Measurements from ENCODE around the gene PLAU. TPM values are rescaled to one million over a fixed set of nuclear protein-coding genes. Genes with fewer than 3 reads are reported as not detected.

The PLAU gene
- total and polyA plus RNA-seq, 2 of the 4 experiments (the other 2 are of a cell fraction): 123 to 283 TPM

- Histone ChIP-seq H3K18ac (ENCODE audit: low read depth, low read length) (no peak overlapping the region), H2BK5ac (ENCODE audit: low read depth, low read length, poor library complexity, severe bottlenecking) (no peak overlapping the region), H3K9me1 (ENCODE audit: insufficient read depth, low read length) (peaks cover 8% of the 10 kb centered on the region), H3K36me3 (ENCODE audit: control insufficient read depth, insufficient read depth, low read length) (peaks cover 40% of the 10 kb centered on the region), H3K56ac (ENCODE audit: extremely low read depth, insufficient read depth, low read length) (no peak overlapping the region), H3K23ac (ENCODE audit: low read depth, low read length) (no peak overlapping the region), H2BK15ac (ENCODE audit: low read depth, low read length) (no peak overlapping the region), H2BK20ac (ENCODE audit: low read depth, low read length) (no peak overlapping the region), H3K9ac (ENCODE audit: low read depth, low read length) (no peak overlapping the region), H4K20me1 (ENCODE audit: insufficient read depth, low read length) (peaks cover 38% of the 10 kb centered on the region), H3K14ac (replicated peaks; ENCODE audit: low read depth, low read length) (no peak overlapping the region), H4K8ac (ENCODE audit: low read depth in 2 of 2, low read length in 2 of 2) (no peak overlapping the region), H2BK120ac (ENCODE audit: low read depth, low read length) (no peak overlapping the region), H4K5ac (ENCODE audit: low read depth, low read length) (no peak overlapping the region), H4K91ac (ENCODE audit: insufficient read depth, low read depth, low read length) (no peak overlapping the region), H3K9me3 (ENCODE audit: control insufficient read depth, insufficient read depth, low read length) (no peaks in the 10 kb centered on the region), H3K4me1 (ENCODE audit: control insufficient read depth, insufficient read depth, low read length) (peaks cover 13% of the 10 kb centered on the region), H3K27me3 (ENCODE audit: control insufficient read depth, insufficient read depth, low read length) (no peaks in the 10 kb centered on the region), H2AK5ac (ENCODE audit: low read depth, low read length) (no peak overlapping the region), H3K27ac (ENCODE audit: insufficient read depth, low read length) (no peak overlapping the region), H2AFZ (replicated peaks; ENCODE audit: low read length, poor library complexity) (no peak overlapping the region), H2AK9ac (replicated peaks; ENCODE audit: low read depth, low read length, poor library complexity) (no peak overlapping the region), H3K4me2 (ENCODE audit: low read depth, low read length) (no peak overlapping the region), H3K79me1 (ENCODE audit: low read depth in 1 of 2, low read length in 2 of 2) (peaks cover 38 to 80% of the 10 kb centered on the region in 2 experiments), H3K4me3 (ENCODE audit: insufficient read depth, low read depth, low read length) (no peak overlapping the region), H3K4ac (ENCODE audit: low read depth, low read length) (no peak overlapping the region)
- BruUV-seq (replicated peaks): no TSS peak
- intact Hi-C loops (cut with micrococcal nuclease) (no loop called here), in situ Hi-C loops (cut with MboI; ENCODE audit: low sequenced_read_pairs) (no loop called here), dilution Hi-C loops (cut with HindIII; ENCODE audit: low sequenced_read_pairs, unreplicated experiment) (no loop called here)
- ChIA-PET CTCF (no interaction called here), POLR2A (ENCODE audit: unreplicated experiment) (no interaction called here)
- ATAC-seq (ENCODE audit: low read depth): no peak
- 80% methylated on average over 1 of the region's 5 CpGs; no CpG with 5 or more reads in 1 of the 2 experiments for WGBS, 2 experiments (ENCODE audit: extremely low coverage in 2 of 2, insufficient read length in 1 of 2)
- no peak for DNase-seq
- no peak for TF ChIP-seq CHD1 (IDR thresholded peaks at IDR 0.05; ENCODE audit: low read depth, low read length)
- TF ChIP-seq MAFK (IDR thresholded peaks at IDR 0.05; ENCODE audit: low read depth, low read length): no peak
- TF ChIP-seq SMC3 (IDR thresholded peaks at IDR 0.05; ENCODE audit: low read depth, low read length): no peak
- no peak for TF ChIP-seq USF2 (IDR thresholded peaks at IDR 0.05; ENCODE audit: low read depth, low read length)
- no peak for TF ChIP-seq RCOR1 (IDR thresholded peaks at IDR 0.05; ENCODE audit: insufficient replicate concordance, low read length)
- no peak for TF ChIP-seq FOS (IDR thresholded peaks at IDR 0.05; ENCODE audit: low read depth, low read length)
- TF ChIP-seq MXI1 (IDR thresholded peaks at IDR 0.05; ENCODE audit: borderline replicate concordance, low read depth, low read length): no peak
- TF ChIP-seq CTCF (conservative IDR thresholded peaks at IDR 0.05; ENCODE audit: low read depth, low read length): no peak
- no peak for TF ChIP-seq NFE2L2 (IDR thresholded peaks at IDR 0.05; ENCODE audit: low read depth, low read length)
- no peak for TF ChIP-seq ELK1 (IDR thresholded peaks at IDR 0.05; ENCODE audit: borderline replicate concordance, low read depth, low read length)
- no peak for TF ChIP-seq RAD21 (IDR thresholded peaks at IDR 0.05; ENCODE audit: low read length)
- TF ChIP-seq MAZ (IDR thresholded peaks at IDR 0.05; ENCODE audit: borderline replicate concordance, low read depth, low read length): no peak
- TF ChIP-seq BHLHE40 (IDR thresholded peaks at IDR 0.05; ENCODE audit: low read depth, low read length): no peak
- TF ChIP-seq CEBPB (IDR thresholded peaks at IDR 0.05; ENCODE audit: low read depth, low read length): no peak
- no peak for TF ChIP-seq RFX5 (IDR thresholded peaks at IDR 0.05; ENCODE audit: low read depth, low read length)
- no peak for TF ChIP-seq POLR2A (IDR thresholded peaks at IDR 0.05; ENCODE audit: low read depth, low read length)
These were observed 42.2 kb upstream of the PLAU start for GRCh38 chr10:73868655-73869195.
